ENCODE measurements around the gene TRNP1.

DNA sequence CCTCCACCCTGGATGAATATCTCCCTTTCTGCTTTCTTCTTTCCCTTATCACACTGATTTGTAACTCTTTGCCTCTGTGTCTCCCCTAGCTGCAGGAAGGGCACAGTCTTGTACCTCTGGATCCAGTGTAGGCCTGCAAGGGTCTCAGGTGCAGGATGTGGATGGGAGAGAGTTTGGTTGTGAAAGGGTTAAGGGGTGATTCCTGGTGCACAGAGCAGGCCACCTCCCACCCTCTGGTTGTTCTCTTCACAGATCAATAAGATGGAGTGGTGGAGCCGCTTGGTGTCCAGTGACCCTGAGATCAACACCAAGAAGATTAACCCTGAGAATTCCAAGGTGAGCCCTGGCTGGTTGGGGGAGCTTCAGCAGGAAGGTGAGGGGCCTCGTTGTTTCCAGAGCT lies 48.4 kb upstream of the TRNP1 start:
- TF ChIP-seq ZNF274 (IDR thresholded peaks at IDR 0.05; ENCODE audit: low read depth, low read length) (no peak), YY1 (IDR thresholded peaks at IDR 0.05; ENCODE audit: insufficient read depth, insufficient read length) (no peak), SUZ12 (IDR thresholded peaks at IDR 0.05; ENCODE audit: extremely low read depth, insufficient read depth, insufficient read length) (no peak)
